Neutrophil (primary cell): ENCODE results near the gene SH3RF3.

Experiments used
- H3K27ac ChIP-seq: fragments of 200-600 bp; sonication (generic); 2 replicates; pipeline ENCODE4 v1.5.1; 2016; ENCODE audit warnings: mild to moderate bottlenecking, moderate library complexity
- H3K27me3 ChIP-seq: fragments of 200-600 bp; sonication (generic); 2 replicates; pipeline ENCODE4 v1.6.0; 2016; ENCODE audit warnings: mild to moderate bottlenecking
- H3K36me3 ChIP-seq: fragments of 200-600 bp; sonication (generic); 2 replicates; pipeline ENCODE4 v1.5.1; 2017
- H3K4me1 ChIP-seq, 2 experiments: fragments of 200-600 bp in 1 of 2; sonication (generic) in 1 of 2; 1 replicate in 1 of 2; 2 replicates in 1 of 2; pipeline versions ENCODE4 v1.5.1 to v1.6.1; 2013 to 2016; ENCODE audit warnings: low read depth in 1 of 2, low read length in 1 of 2, mild to moderate bottlenecking in 1 of 2, moderate library complexity in 1 of 2; ENCODE audit not compliant: control insufficient read depth in 1 of 2, insufficient read depth in 1 of 2
- H3K4me3 ChIP-seq, 2 experiments: fragments of 200-600 bp in 1 of 2; sonication (generic) in 1 of 2; 1 replicate in 1 of 2; 2 replicates in 1 of 2; pipeline ENCODE4 v1.5.1; 2013 to 2016; ENCODE audit warnings: low read depth in 1 of 2, low read length in 1 of 2, mild to moderate bottlenecking in 1 of 2, moderate library complexity in 1 of 2
- H3K9me3 ChIP-seq: fragments of 200-600 bp; sonication (generic); 2 replicates; pipeline ENCODE4 v1.5.1; 2016
- CTCF ChIP-seq: fragments of 200-600 bp; sonication (generic); IDR thresholded peaks from 2 replicates; pipeline ENCODE4 v1.5.1; 2016; ENCODE audit warnings: antibody characterized with exemption

The SH3RF3 gene

GRCh38 chr2:109440499-109441156, 311.6 kb downstream of the SH3RF3 start:
- TF ChIP-seq CTCF: no peak
- peaks cover 11% of the 10 kb centered on the region for H3K9me3 ChIP-seq
- no peaks in the 10 kb centered on the region for H3K27me3 ChIP-seq
- no peak overlapping the region for H3K27ac ChIP-seq
- peaks cover 0 to 4% of the 10 kb centered on the region in 2 experiments for H3K4me1 ChIP-seq
- peaks cover 36% of the 10 kb centered on the region for H3K36me3 ChIP-seq
- no peak overlapping the region for H3K4me3 ChIP-seq

- peaks cover 15% of the 10 kb centered on the region for H3K36me3 ChIP-seq
- no peak for TF ChIP-seq CTCF
- peaks cover 0 to 4% of the 10 kb centered on the region in 2 experiments for H3K4me1 ChIP-seq
- no peak overlapping the region for H3K27ac ChIP-seq
- H3K4me3 ChIP-seq: no peak overlapping the region
- H3K9me3 ChIP-seq: peaks cover 11% of the 10 kb centered on the region
- no peaks in the 10 kb centered on the region for H3K27me3 ChIP-seq
Observed at GRCh38 chr2:109442715-109443319, 313.8 kb downstream of the SH3RF3 start.

- no peak for TF ChIP-seq CTCF
- Histone ChIP-seq H3K36me3 (peaks cover 13% of the 10 kb centered on the region), H3K4me3 (no peak overlapping the region), H3K4me1 (peaks cover 0 to 4% of the 10 kb centered on the region in 2 experiments), H3K27me3 (no peaks in the 10 kb centered on the region), H3K9me3 (peaks cover 11% of the 10 kb centered on the region), H3K27ac (no peak overlapping the region)
Observed at GRCh38 chr2:109444916-109445315, 315.9 kb downstream of the SH3RF3 start.

GRCh38 chr2:109446278-109447131, 317.5 kb downstream of the SH3RF3 start:
- Histone ChIP-seq H3K9me3 (peaks cover 11% of the 10 kb centered on the region), H3K4me3 (no peak overlapping the region), H3K27me3 (no peaks in the 10 kb centered on the region), H3K4me1 (no peaks in the 10 kb centered on the region), H3K36me3 (peaks cover 24% of the 10 kb centered on the region), H3K27ac (no peak overlapping the region)
- TF ChIP-seq CTCF: no peak

GRCh38 chr2:109447251-109447661, 318.3 kb downstream of the SH3RF3 start:
- Histone ChIP-seq H3K4me1 (no peaks in the 10 kb centered on the region), H3K27me3 (no peaks in the 10 kb centered on the region), H3K36me3 (peaks cover 30% of the 10 kb centered on the region), H3K9me3 (peaks cover 11% of the 10 kb centered on the region), H3K27ac (no peak overlapping the region), H3K4me3 (no peak overlapping the region)
- no peak for TF ChIP-seq CTCF
